ENCODE data around the gene NT5DC4.
"Not testable (repeated sequence)": the region's sequence is repeated elsewhere in the genome, so short reads cannot be mapped to it uniquely, and the experiment has no call there.

The NT5DC4 gene

GRCh38 chr2:112701052-112701451, 19.8 kb upstream of the NT5DC4 start:
- DNase-seq, result no peak

GRCh38 chr2:112703684-112704083, 17.1 kb upstream of the NT5DC4 start:
- no peak for DNase-seq

GRCh38 chr2:112705575-112705974, 15.2 kb upstream of the NT5DC4 start:
- no peak for DNase-seq

- DNase-seq, result peak; percentile 74
Measured at GRCh38 chr2:112706170-112706664, 14.6 kb upstream of the NT5DC4 start.

GRCh38 chr2:112706947-112707346, 13.9 kb upstream of the NT5DC4 start:
- not testable (repeated sequence) for DNase-seq

GRCh38 chr2:112708968-112709367, 11.9 kb upstream of the NT5DC4 start:
- no peak for DNase-seq

GRCh38 chr2:112709703-112710102, 11.1 kb upstream of the NT5DC4 start:
- no peak for DNase-seq

- no peak for DNase-seq
Measured at GRCh38 chr2:112710956-112711750, 9.7 kb upstream of the NT5DC4 start.

GRCh38 chr2:112712465-112712864, 8.4 kb upstream of the NT5DC4 start:
- no peak for DNase-seq

- DNase-seq, result peak; percentile 83
Measured at GRCh38 chr2:112712903-112713584, 7.8 kb upstream of the NT5DC4 start.

GRCh38 chr2:112713585-112713925, 7.3 kb upstream of the NT5DC4 start:
- DNase-seq, result no peak

GRCh38 chr2:112713926-112714325, 6.9 kb upstream of the NT5DC4 start:
- no peak for DNase-seq

GRCh38 chr2:112714331-112714730, 6.5 kb upstream of the NT5DC4 start:
- no peak for DNase-seq

- no peak for DNase-seq
Measured at GRCh38 chr2:112714836-112715631, 5.8 kb upstream of the NT5DC4 start.

GRCh38 chr2:112716094-112716493, 4.7 kb upstream of the NT5DC4 start:
- not testable (repeated sequence) for DNase-seq

- DNase-seq, result not testable (repeated sequence)
Measured at GRCh38 chr2:112716826-112717352, 3.9 kb upstream of the NT5DC4 start.

- no peak for DNase-seq
Measured at GRCh38 chr2:112718863-112719370, 1.9 kb upstream of the NT5DC4 start.

- no peak for DNase-seq
Measured at GRCh38 chr2:112721819-112722522, 1.2 kb downstream of the NT5DC4 start.

- DNase-seq, result no peak
Measured at GRCh38 chr2:112722816-112723546, 2.2 kb downstream of the NT5DC4 start.

- no peak for DNase-seq
Measured at GRCh38 chr2:112723547-112723940, 2.7 kb downstream of the NT5DC4 start.

- no peak for DNase-seq
Measured at GRCh38 chr2:112723995-112724394, 3.2 kb downstream of the NT5DC4 start.
